Skeletal muscle tissue (tissue), 2 donors: ENCODE measurements around the gene VEGFA. TPM values are rescaled to one million over a fixed set of nuclear protein-coding genes. Genes with fewer than 3 reads are reported as not detected.

Source experiments
- small RNA-seq: library from RNA; depleted of rRNA; stranded (forward); fragments of <200 nt; gene quantifications from one replicate; pipeline ENCODE3, GENCODE V24; 2014
- total RNA-seq: library from RNA; depleted of rRNA; stranded (reverse); fragments of >200 nt; gene quantifications from one replicate; pipeline ENCODE4 v1.2.3, GENCODE V29; 2014

The VEGFA gene
- total RNA-seq, 1 donor from 2014 or later = 36.5 TPM

Small RNA genes within 50 kb of the gene (small RNA-seq; reads per million reads assigned to genes)
- not detected for gene AL136131.3

Other genes starting within 250 kb of the VEGFA start
- gene XPO5, start 194.2 kb upstream of the VEGFA start, total RNA-seq = 35.0 TPM
- 9.9 TPM for gene POLH, start 194.0 kb upstream of the VEGFA start, total RNA-seq
- 30.8 TPM for gene GTPBP2, start 140.9 kb upstream of the VEGFA start, total RNA-seq
- 25.1 TPM for gene MAD2L1BP, start 134.4 kb upstream of the VEGFA start, total RNA-seq
- 0.52 TPM for gene RSPH9, start 125.2 kb upstream of the VEGFA start, total RNA-seq
- 44.4 TPM for gene MRPS18A, start 82.4 kb upstream of the VEGFA start, total RNA-seq